Fibroblast of lung (primary cell): ENCODE results near the gene HSPBP1. TPM values are rescaled to one million over a fixed set of nuclear protein-coding genes. Genes with fewer than 3 reads are reported as not detected.

ENCODE experiments used
- DNase-seq, 2 donors: peaks; one replicate each; pipeline versions ENCODE4 v3.0.0 to v3.0.0-alpha.2; 2010; ENCODE audit warnings: low read depth in 2 of 2
- H2AFZ ChIP-seq: 2 replicates; pipeline ENCODE4 v1.5.1; 2012; ENCODE audit warnings: low read length, control low read depth, inconsistent platforms
- H3K27ac ChIP-seq: 2 replicates; pipeline ENCODE4 v1.5.1; 2011; ENCODE audit warnings: low read length, control low read depth; ENCODE audit not compliant: insufficient read depth
- H3K27me3 ChIP-seq: 2 replicates; pipeline ENCODE4 v1.5.1; 2011; ENCODE audit warnings: mild to moderate bottlenecking, low read length; ENCODE audit not compliant: control insufficient read depth, insufficient read depth
- H3K36me3 ChIP-seq: 2 replicates; pipeline ENCODE4 v1.5.1; 2011; ENCODE audit warnings: low read length; ENCODE audit not compliant: control insufficient read depth, insufficient read depth
- H3K4me1 ChIP-seq: 2 replicates; pipeline ENCODE4 v1.5.1; 2011; ENCODE audit warnings: low read length; ENCODE audit not compliant: control insufficient read depth, insufficient read depth; ENCODE audit errors: extremely low read depth
- H3K4me2 ChIP-seq: 2 replicates; pipeline ENCODE4 v1.5.1; 2011; ENCODE audit warnings: low read length, control low read depth; ENCODE audit not compliant: insufficient read depth; ENCODE audit errors: extremely low read depth
- H3K4me3 ChIP-seq, 4 experiments: fragments of 200-600 bp in 1 of 4; sonication (generic) in 1 of 4; replicated peaks in 1 of 4; 2 replicates each; pipeline ENCODE4 v1.5.1; 2011 to 2016; ENCODE audit warnings: low read length in 4 of 4, low read depth in 3 of 4, mild to moderate bottlenecking in 3 of 4, control low read depth in 2 of 4, inconsistent platforms in 1 of 4, mixed read lengths in 1 of 4; ENCODE audit not compliant: insufficient read depth in 1 of 4; ENCODE audit errors: control extremely low read depth in 1 of 4
- H3K79me2 ChIP-seq: 2 replicates; pipeline ENCODE4 v1.5.1; 2012; ENCODE audit warnings: mild to moderate bottlenecking, low read length, inconsistent platforms; ENCODE audit not compliant: control insufficient read depth, insufficient read depth
- H3K9ac ChIP-seq: 2 replicates; pipeline ENCODE4 v1.5.1; 2011; ENCODE audit warnings: mild to moderate bottlenecking, low read length, control low read depth; ENCODE audit not compliant: insufficient read depth
- H3K9me3 ChIP-seq: 2 replicates; pipeline ENCODE4 v1.5.1; 2012; ENCODE audit warnings: low read depth, low read length; ENCODE audit not compliant: control insufficient read depth, insufficient read depth
- H4K20me1 ChIP-seq: 2 replicates; pipeline ENCODE4 v1.5.1; 2011; ENCODE audit warnings: low read length; ENCODE audit not compliant: control insufficient read depth, insufficient read depth; ENCODE audit errors: extremely low read depth
- CTCF ChIP-seq, 2 donors: IDR thresholded peaks in 1 of 2; conservative IDR thresholded peaks in 1 of 2; 1 replicate in 1 of 2; 2 replicates in 1 of 2; pipeline ENCODE4 v1.5.1; 2011 to 2012; ENCODE audit warnings: low read length in 2 of 2, control low read depth in 1 of 2, inconsistent platforms in 1 of 2, low read depth in 1 of 2, mild to moderate bottlenecking in 1 of 2
- EZH2 ChIP-seq: IDR thresholded peaks from 2 replicates; pipeline ENCODE4 v1.5.1; 2012; ENCODE audit warnings: low read length, control low read depth, mild to moderate bottlenecking; ENCODE audit errors: missing control alignments
- polyA plus RNA-seq, 2 donors: library from polyadenylated mRNA; depleted of rRNA in 1 of 2; stranded (reverse) in 1 of 2; unstranded in 1 of 2; fragments of >200 nt; gene quantifications; 2 replicates each; pipeline ENCODE4 v1.2.1, GENCODE V29; 2011 to 2012; ENCODE audit warnings: missing spikeins in 1 of 2
- total RNA-seq: library from RNA; depleted of rRNA; stranded (reverse); fragments of >200 nt; gene quantifications from 2 replicates; pipeline ENCODE4 v1.2.1, GENCODE V29; 2014

Gene HSPBP1
- total and polyA plus RNA-seq, 2 donors (not counting 1 experiment from before 2014, with no cell fraction given) = 12.5 to 21.5 TPM

- H3K9ac ChIP-seq = peak overlapping the region; percentile 83
- H3K9me3 ChIP-seq = no peaks in the 10 kb centered on the region
- no peaks in the 10 kb centered on the region for H4K20me1 ChIP-seq
- H3K27me3 ChIP-seq = no peaks in the 10 kb centered on the region
- H3K79me2 ChIP-seq = no peaks in the 10 kb centered on the region
- peak overlapping the region; percentile 94 for H3K27ac ChIP-seq
- H3K4me3 ChIP-seq = peak overlapping the region; percentile 82 to 99 (median 94)
- peak overlapping the region; percentile 94 for H2AFZ ChIP-seq
- peaks cover 2% of the 10 kb centered on the region for H3K36me3 ChIP-seq
- peaks cover 3% of the 10 kb centered on the region for H3K4me1 ChIP-seq
- no peak for DNase-seq
- TF ChIP-seq CTCF (conservative IDR thresholded peaks at IDR 0.05 in 1 of 2, IDR thresholded peaks at IDR 0.05 in 1 of 2; ENCODE audit: low read depth in 1 of 2, low read length in 2 of 2) (no peak), EZH2 (no peak)
- peak overlapping the region; percentile 93 for H3K4me2 ChIP-seq
Measured at GRCh38 chr19:55279340-55279739, 570 bp downstream of the HSPBP1 start.

GRCh38 chr19:55278391-55279135, 1.3 kb downstream of the HSPBP1 start:
- Histone ChIP-seq H3K4me2 (peak overlapping the region; percentile 93), H3K36me3 (peaks cover 2% of the 10 kb centered on the region), H3K27ac (no peak overlapping the region), H2AFZ (no peak overlapping the region), H3K79me2 (no peaks in the 10 kb centered on the region), H4K20me1 (no peaks in the 10 kb centered on the region), H3K9me3 (no peaks in the 10 kb centered on the region), H3K9ac (no peak overlapping the region), H3K27me3 (no peaks in the 10 kb centered on the region), H3K4me3 (peak overlapping the region in 1 of 4 experiments; percentile 82), H3K4me1 (peaks cover 3% of the 10 kb centered on the region)
- TF ChIP-seq EZH2 (no peak), CTCF (conservative IDR thresholded peaks at IDR 0.05 in 1 of 2, IDR thresholded peaks at IDR 0.05 in 1 of 2; ENCODE audit: low read depth in 1 of 2, low read length in 2 of 2) (no peak)
- no peak for DNase-seq

- Histone ChIP-seq H3K9ac (no peak overlapping the region), H3K4me3 (no peak overlapping the region), H2AFZ (no peak overlapping the region), H3K36me3 (peaks cover 2% of the 10 kb centered on the region), H4K20me1 (no peaks in the 10 kb centered on the region), H3K27me3 (no peaks in the 10 kb centered on the region), H3K27ac (no peak overlapping the region), H3K79me2 (no peaks in the 10 kb centered on the region), H3K9me3 (no peaks in the 10 kb centered on the region), H3K4me2 (no peak overlapping the region), H3K4me1 (peaks cover 3% of the 10 kb centered on the region)
- DNase-seq = no peak
- TF ChIP-seq CTCF (conservative IDR thresholded peaks at IDR 0.05 in 1 of 2, IDR thresholded peaks at IDR 0.05 in 1 of 2; ENCODE audit: low read depth in 1 of 2, low read length in 2 of 2) (no peak), EZH2 (no peak)
Measured at GRCh38 chr19:55277494-55277893, 2.4 kb downstream of the HSPBP1 start.
